Smooth muscle cell (in vitro differentiated cells): ENCODE data around the gene KCNJ4. TPM values are rescaled to one million over a fixed set of nuclear protein-coding genes. Genes with fewer than 3 reads are reported as not detected.

Source experiments
- DNase-seq: peaks from one replicate; lab custom pipeline; 2025; ENCODE audit not compliant: unreplicated experiment; lab: John Stamatoyannopoulos, UW
- H2AFZ ChIP-seq: fragments of 200-600 bp; sonication (generic); 2 replicates; pipeline ENCODE4 v1.6.0; 2016; ENCODE audit warnings: antibody characterized with exemption, low read depth, mild to moderate bottlenecking
- H3F3A ChIP-seq: fragments of 200-600 bp; sonication (generic); 2 replicates; pipeline ENCODE4 v1.6.0; 2017; ENCODE audit warnings: antibody characterized with exemption, low read depth
- H3K27ac ChIP-seq: fragments of 200-600 bp; sonication (generic); 2 replicates; pipeline ENCODE4 v1.5.1; 2016; ENCODE audit warnings: low read depth, mild to moderate bottlenecking
- H3K27me3 ChIP-seq: fragments of 200-600 bp; sonication (generic); 2 replicates; pipeline ENCODE4 v1.6.1; 2016; ENCODE audit warnings: low read depth, mild to moderate bottlenecking
- H3K36me3 ChIP-seq: fragments of 200-600 bp; sonication (generic); 2 replicates; pipeline ENCODE4 v1.5.1; 2016; ENCODE audit warnings: low read depth
- H3K4me1 ChIP-seq: fragments of 200-600 bp; sonication (generic); 2 replicates; pipeline ENCODE4 v1.5.1; 2016; ENCODE audit warnings: low read depth
- H3K4me2 ChIP-seq: fragments of 200-600 bp; sonication (generic); 2 replicates; pipeline ENCODE4 v1.6.0; 2016; ENCODE audit warnings: mild to moderate bottlenecking
- H3K4me3 ChIP-seq: fragments of 200-600 bp; sonication (generic); 2 replicates; pipeline ENCODE4 v1.5.1; 2016; ENCODE audit warnings: mild to moderate bottlenecking
- H3K79me2 ChIP-seq: fragments of 200-600 bp; sonication (generic); 2 replicates; pipeline ENCODE4 v1.6.0; 2016; ENCODE audit warnings: low read depth, mild to moderate bottlenecking
- H3K9ac ChIP-seq: fragments of 200-600 bp; sonication (generic); 2 replicates; pipeline ENCODE4 v1.6.0; 2016; ENCODE audit warnings: low read depth
- H3K9me3 ChIP-seq: fragments of 200-600 bp; sonication (generic); replicated peaks from 2 replicates; pipeline ENCODE4 v1.5.1; 2016; ENCODE audit warnings: low read depth
- H4K20me1 ChIP-seq: fragments of 200-600 bp; sonication (generic); 2 replicates; pipeline ENCODE4 v1.6.0; 2016; ENCODE audit warnings: low read depth
- CTCF ChIP-seq: fragments of 200-600 bp; sonication (generic); IDR thresholded peaks from 2 replicates; pipeline ENCODE4 v1.5.1; 2017; ENCODE audit warnings: borderline replicate concordance, mild to moderate bottlenecking, antibody characterized with exemption; ENCODE audit not compliant: insufficient read depth, poor library complexity, severe bottlenecking
- WGBS: methylation state at CpG from one replicate; pipeline ENCODE4 v1.1.7; 2016; ENCODE audit warnings: low lambda C conversion rate; 5-methylcytosine and 5-hydroxymethylcytosine counted together
- polyA plus RNA-seq: library from polyadenylated mRNA; unstranded; fragments of >200 nt; fragmentation: Nextera tagmentation; extraction: Ambion mirVana; gene quantifications from 2 replicates; pipeline ENCODE4 v1.2.1, GENCODE V29; 2016
- total RNA-seq: library from RNA; depleted of rRNA; stranded (reverse); fragments of >200 nt; gene quantifications from 2 replicates; pipeline ENCODE4 v1.2.3, GENCODE V29; 2014

The KCNJ4 gene
- total and polyA plus RNA-seq, 2 experiments from 2014 or later, result not detected

- Histone ChIP-seq H3K9me3 (no peaks in the 10 kb centered on the region), H3K36me3 (no peaks in the 10 kb centered on the region), H4K20me1 (no peaks in the 10 kb centered on the region), H3K9ac (no peak overlapping the region), H3K4me2 (no peak overlapping the region), H3K79me2 (no peaks in the 10 kb centered on the region), H3F3A (no peaks in the 10 kb centered on the region), H3K4me3 (no peak overlapping the region), H3K27ac (no peak overlapping the region), H3K4me1 (no peaks in the 10 kb centered on the region), H2AFZ (no peak overlapping the region), H3K27me3 (no peaks in the 10 kb centered on the region)
- WGBS, result 91% methylated on average over 16 of the region's 16 CpGs
- DNase-seq, result no peak
- TF ChIP-seq CTCF, result no peak
These were observed 25.4 kb downstream of the KCNJ4 start for GRCh38 chr22:38429499-38430068.

- DNase-seq, result no peak
- Histone ChIP-seq H3K79me2 (no peaks in the 10 kb centered on the region), H3K36me3 (no peaks in the 10 kb centered on the region), H3K4me2 (no peak overlapping the region), H3K4me3 (no peak overlapping the region), H3K27ac (no peak overlapping the region), H2AFZ (no peak overlapping the region), H3K9me3 (no peaks in the 10 kb centered on the region), H3K9ac (no peak overlapping the region), H3K27me3 (no peaks in the 10 kb centered on the region), H3K4me1 (no peaks in the 10 kb centered on the region), H4K20me1 (no peaks in the 10 kb centered on the region), H3F3A (no peaks in the 10 kb centered on the region)
- no peak for TF ChIP-seq CTCF
- WGBS, result 88% methylated on average over 2 of the region's 2 CpGs
These were observed 26.3 kb downstream of the KCNJ4 start for GRCh38 chr22:38428714-38429113.

GRCh38 chr22:38427940-38428339 is 27.1 kb downstream of the KCNJ4 start:
- H3F3A ChIP-seq, result no peaks in the 10 kb centered on the region
- DNase-seq, result no peak
- no peak overlapping the region for H3K27ac ChIP-seq
- H3K4me3 ChIP-seq, result no peak overlapping the region
- H3K9me3 ChIP-seq, result no peaks in the 10 kb centered on the region
- H2AFZ ChIP-seq, result no peak overlapping the region
- 98% methylated on average over 31 of the region's 31 CpGs for WGBS
- no peaks in the 10 kb centered on the region for H3K36me3 ChIP-seq
- no peaks in the 10 kb centered on the region for H4K20me1 ChIP-seq
- no peaks in the 10 kb centered on the region for H3K79me2 ChIP-seq
- H3K27me3 ChIP-seq, result no peaks in the 10 kb centered on the region
- no peaks in the 10 kb centered on the region for H3K4me1 ChIP-seq
- TF ChIP-seq CTCF, result no peak
- H3K4me2 ChIP-seq, result no peak overlapping the region
- H3K9ac ChIP-seq, result no peak overlapping the region

GRCh38 chr22:38427465-38427864 is 27.5 kb downstream of the KCNJ4 start:
- H3F3A ChIP-seq, result no peaks in the 10 kb centered on the region
- no peaks in the 10 kb centered on the region for H3K27me3 ChIP-seq
- H3K4me2 ChIP-seq, result no peak overlapping the region
- no peaks in the 10 kb centered on the region for H4K20me1 ChIP-seq
- no peak overlapping the region for H3K9ac ChIP-seq
- no peaks in the 10 kb centered on the region for H3K4me1 ChIP-seq
- WGBS, result 97% methylated on average over 27 of the region's 36 CpGs
- TF ChIP-seq CTCF, result no peak
- no peaks in the 10 kb centered on the region for H3K79me2 ChIP-seq
- no peak for DNase-seq
- no peak overlapping the region for H2AFZ ChIP-seq
- no peaks in the 10 kb centered on the region for H3K9me3 ChIP-seq
- H3K36me3 ChIP-seq, result no peaks in the 10 kb centered on the region
- no peak overlapping the region for H3K4me3 ChIP-seq
- H3K27ac ChIP-seq, result no peak overlapping the region
